ENCODE data around the gene NAP1L4. TPM values are rescaled to one million over a fixed set of nuclear protein-coding genes. Genes with fewer than 3 reads are reported as not detected.

Gene NAP1L4
- total and polyA plus RNA-seq, 2 of the 4 experiments (the other 2 are of a cell fraction): 71.5 to 80.7 TPM

DNA sequence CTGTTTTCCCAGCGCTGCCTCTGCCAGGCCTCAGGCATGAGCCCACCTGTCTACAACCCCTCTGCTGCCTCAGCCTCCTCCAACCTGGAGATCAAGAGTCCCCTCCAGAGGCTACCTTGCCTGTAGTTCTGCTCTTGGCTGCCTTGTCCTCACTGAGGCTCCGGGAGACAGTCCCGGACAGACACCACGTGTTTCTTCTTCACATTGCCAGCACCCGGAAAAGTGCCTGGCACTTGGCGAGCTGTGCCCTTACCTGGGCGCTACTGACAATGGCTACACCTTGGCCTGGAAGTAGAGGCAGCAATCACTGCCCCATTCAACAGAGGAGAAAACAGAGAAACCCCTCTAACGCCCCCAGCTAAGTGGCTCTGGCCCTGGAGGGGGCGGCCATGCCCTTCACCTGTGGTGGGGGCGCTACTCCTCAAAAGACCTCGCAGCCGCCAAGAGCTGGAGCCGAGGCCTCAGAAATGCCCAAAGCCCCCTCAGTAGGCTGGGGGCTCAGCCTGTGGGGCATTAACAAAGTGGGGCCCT, 3.0 kb upstream of the NAP1L4 start:
- no peak overlapping the region for H3K23ac ChIP-seq (ENCODE audit: low read depth, low read length)
- H2BK5ac ChIP-seq (ENCODE audit: low read depth, low read length, poor library complexity, severe bottlenecking): no peak overlapping the region
- H3K14ac ChIP-seq (replicated peaks; ENCODE audit: low read depth, low read length): no peak overlapping the region
- no peak overlapping the region for H3K56ac ChIP-seq (ENCODE audit: extremely low read depth, insufficient read depth, low read length)
- H3K9me1 ChIP-seq (ENCODE audit: insufficient read depth, low read length): peaks cover 8% of the 10 kb centered on the region; the same call in 1 of the 2 replicates
- H2AFZ ChIP-seq (replicated peaks; ENCODE audit: low read length, poor library complexity): no peak overlapping the region
- no peak overlapping the region for H3K4ac ChIP-seq (ENCODE audit: low read depth, low read length)
- H3K9me3 ChIP-seq (ENCODE audit: control insufficient read depth, insufficient read depth, low read length): no peaks in the 10 kb centered on the region
- H2BK15ac ChIP-seq (ENCODE audit: low read depth, low read length): no peak overlapping the region
- 79% methylated on average over 8 of the region's 13 CpGs; no CpG with 5 or more reads in 1 of the 2 experiments for WGBS, 2 experiments (ENCODE audit: extremely low coverage in 2 of 2, insufficient read length in 1 of 2)
- no peak overlapping the region for H2AK9ac ChIP-seq (replicated peaks; ENCODE audit: low read depth, low read length, poor library complexity)
- H2AK5ac ChIP-seq (ENCODE audit: low read depth, low read length): no peak overlapping the region
- H3K79me1 ChIP-seq (ENCODE audit: low read depth in 1 of 2, low read length in 2 of 2): peaks cover 0 to 9% of the 10 kb centered on the region in 2 experiments; a peak in 2 of 4 replicates
- BruUV-seq (replicated peaks): no TSS peak
- intact Hi-C loops (cut with micrococcal nuclease) (no loop called here), dilution Hi-C loops (cut with HindIII; ENCODE audit: low sequenced_read_pairs, unreplicated experiment) (no loop called here), in situ Hi-C loops (cut with MboI; ENCODE audit: low sequenced_read_pairs) (no loop called here)
- ATAC-seq (ENCODE audit: low read depth) (no peak), DNase-seq (no peak)
- no peak overlapping the region for H3K4me3 ChIP-seq (ENCODE audit: insufficient read depth, low read depth, low read length)
- peaks cover 17% of the 10 kb centered on the region for H4K20me1 ChIP-seq (ENCODE audit: insufficient read depth, low read length)
- H3K4me1 ChIP-seq (ENCODE audit: control insufficient read depth, insufficient read depth, low read length): peaks cover 4% of the 10 kb centered on the region; the same call in 1 of the 2 replicates
- no peak overlapping the region for H3K27ac ChIP-seq (ENCODE audit: insufficient read depth, low read length)
- no peak overlapping the region for H4K8ac ChIP-seq (ENCODE audit: low read depth in 2 of 2, low read length in 2 of 2)
- no peak overlapping the region for H3K18ac ChIP-seq (ENCODE audit: low read depth, low read length)
- H3K36me3 ChIP-seq (ENCODE audit: control insufficient read depth, insufficient read depth, low read length): peaks cover 9% of the 10 kb centered on the region
- H3K27me3 ChIP-seq (ENCODE audit: control insufficient read depth, insufficient read depth, low read length): no peaks in the 10 kb centered on the region
- no peak overlapping the region for H3K4me2 ChIP-seq (ENCODE audit: low read depth, low read length)
- ChIA-PET POLR2A (ENCODE audit: unreplicated experiment) (no interaction called here), CTCF (no interaction called here)
- H2BK120ac ChIP-seq (ENCODE audit: low read depth, low read length): no peak overlapping the region
- no peak overlapping the region for H2BK20ac ChIP-seq (ENCODE audit: low read depth, low read length)
- H3K9ac ChIP-seq (ENCODE audit: low read depth, low read length): no peak overlapping the region
- no peak overlapping the region for H4K91ac ChIP-seq (ENCODE audit: insufficient read depth, low read depth, low read length)
- H4K5ac ChIP-seq (ENCODE audit: low read depth, low read length): no peak overlapping the region
- TF ChIP-seq MAZ (IDR thresholded peaks at IDR 0.05; ENCODE audit: borderline replicate concordance, low read depth, low read length) (no peak), NFE2L2 (IDR thresholded peaks at IDR 0.05; ENCODE audit: low read depth, low read length) (no peak), FOS (IDR thresholded peaks at IDR 0.05; ENCODE audit: low read depth, low read length) (no peak), CHD1 (IDR thresholded peaks at IDR 0.05; ENCODE audit: low read depth, low read length) (no peak), MXI1 (IDR thresholded peaks at IDR 0.05; ENCODE audit: borderline replicate concordance, low read depth, low read length) (no peak), RCOR1 (IDR thresholded peaks at IDR 0.05; ENCODE audit: insufficient replicate concordance, low read length) (no peak), SMC3 (IDR thresholded peaks at IDR 0.05; ENCODE audit: low read depth, low read length) (no peak), RFX5 (IDR thresholded peaks at IDR 0.05; ENCODE audit: low read depth, low read length) (no peak), BHLHE40 (IDR thresholded peaks at IDR 0.05; ENCODE audit: low read depth, low read length) (no peak), RAD21 (IDR thresholded peaks at IDR 0.05; ENCODE audit: low read length) (no peak), POLR2A (IDR thresholded peaks at IDR 0.05; ENCODE audit: low read depth, low read length) (no peak), MAFK (IDR thresholded peaks at IDR 0.05; ENCODE audit: low read depth, low read length) (no peak)
- TF ChIP-seq, protein P1, sequence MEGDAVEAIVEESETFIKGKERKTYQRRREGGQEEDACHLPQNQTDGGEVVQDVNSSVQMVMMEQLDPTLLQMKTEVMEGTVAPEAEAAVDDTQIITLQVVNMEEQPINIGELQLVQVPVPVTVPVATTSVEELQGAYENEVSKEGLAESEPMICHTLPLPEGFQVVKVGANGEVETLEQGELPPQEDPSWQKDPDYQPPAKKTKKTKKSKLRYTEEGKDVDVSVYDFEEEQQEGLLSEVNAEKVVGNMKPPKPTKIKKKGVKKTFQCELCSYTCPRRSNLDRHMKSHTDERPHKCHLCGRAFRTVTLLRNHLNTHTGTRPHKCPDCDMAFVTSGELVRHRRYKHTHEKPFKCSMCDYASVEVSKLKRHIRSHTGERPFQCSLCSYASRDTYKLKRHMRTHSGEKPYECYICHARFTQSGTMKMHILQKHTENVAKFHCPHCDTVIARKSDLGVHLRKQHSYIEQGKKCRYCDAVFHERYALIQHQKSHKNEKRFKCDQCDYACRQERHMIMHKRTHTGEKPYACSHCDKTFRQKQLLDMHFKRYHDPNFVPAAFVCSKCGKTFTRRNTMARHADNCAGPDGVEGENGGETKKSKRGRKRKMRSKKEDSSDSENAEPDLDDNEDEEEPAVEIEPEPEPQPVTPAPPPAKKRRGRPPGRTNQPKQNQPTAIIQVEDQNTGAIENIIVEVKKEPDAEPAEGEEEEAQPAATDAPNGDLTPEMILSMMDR (conservative IDR thresholded peaks at IDR 0.05; ENCODE audit: low read depth, low read length): no peak
- TF ChIP-seq, protein P2, sequence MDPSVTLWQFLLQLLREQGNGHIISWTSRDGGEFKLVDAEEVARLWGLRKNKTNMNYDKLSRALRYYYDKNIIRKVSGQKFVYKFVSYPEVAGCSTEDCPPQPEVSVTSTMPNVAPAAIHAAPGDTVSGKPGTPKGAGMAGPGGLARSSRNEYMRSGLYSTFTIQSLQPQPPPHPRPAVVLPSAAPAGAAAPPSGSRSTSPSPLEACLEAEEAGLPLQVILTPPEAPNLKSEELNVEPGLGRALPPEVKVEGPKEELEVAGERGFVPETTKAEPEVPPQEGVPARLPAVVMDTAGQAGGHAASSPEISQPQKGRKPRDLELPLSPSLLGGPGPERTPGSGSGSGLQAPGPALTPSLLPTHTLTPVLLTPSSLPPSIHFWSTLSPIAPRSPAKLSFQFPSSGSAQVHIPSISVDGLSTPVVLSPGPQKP (IDR thresholded peaks at IDR 0.05; ENCODE audit: borderline replicate concordance, low read depth, low read length): no peak

All from IMR-90 (cell line).